Ovary (tissue), 10 donors: ENCODE data around the gene COL4A4. TPM values are rescaled to one million over a fixed set of nuclear protein-coding genes. Genes with fewer than 3 reads are reported as not detected.
A peak's percentile ranks its signal among the peaks of the same experiment; 100 is the strongest.

Experiments
- DNase-seq, 5 donors: peaks; one replicate each; pipeline ENCODE4 v3.0.0-alpha.2; 2019 to 2020
- H3K27ac ChIP-seq, 2 donors: fragments of 200-600 bp; one replicate each; pipeline versions ENCODE4 v1.5.1 to v1.8.0; 2019 to 2022
- H3K27me3 ChIP-seq: fragments of 200-600 bp; one replicate; pipeline ENCODE4 v1.8.0; 2022
- H3K36me3 ChIP-seq: fragments of 200-600 bp; sonication (generic); one replicate; pipeline ENCODE4 v1.5.1; 2019
- H3K4me1 ChIP-seq: one replicate; pipeline ENCODE4 v1.8.1; 2013; ENCODE audit warnings: mild to moderate bottlenecking, moderate library complexity; ENCODE audit not compliant: insufficient read depth
- H3K4me3 ChIP-seq: fragments of 200-600 bp; sonication (generic); one replicate; pipeline ENCODE4 v1.5.1; 2017
- H3K9me3 ChIP-seq, 2 donors: fragments of 200-600 bp in 1 of 2; sonication (generic) in 1 of 2; one replicate each; pipeline versions ENCODE4 v1.5.1 to v1.8.1; 2013 to 2019; ENCODE audit warnings: mild to moderate bottlenecking in 1 of 2, moderate library complexity in 1 of 2
- CTCF ChIP-seq, 3 donors: fragments of 450-650 bp in 2 of 3; fragments of 200-600 bp in 1 of 3; IDR thresholded peaks; one replicate each; pipeline versions ENCODE4 v1.5.1 to v1.8.0; 2016 to 2022; ENCODE audit warnings: antibody characterized with exemption in 3 of 3, mild to moderate bottlenecking in 1 of 3
- EP300 ChIP-seq: sonication (generic); formaldehyde crosslinking; IDR thresholded peaks from one replicate; pipeline ENCODE4 v1.6.1; 2017; ENCODE audit warnings: antibody characterized with exemption
- POLR2A ChIP-seq: fragments of 450-650 bp; IDR thresholded peaks from one replicate; pipeline ENCODE4 v1.6.1; 2017; ENCODE audit warnings: antibody characterized with exemption, mild to moderate bottlenecking, moderate library complexity
- WGBS, 3 donors: extraction: QIAGEN DNeasy Blood & Tissue Kit in 1 of 3; methylation state at CpG; one replicate each; pipeline versions ENCODE4 v1.1.5 to v1.1.7; 2013 to 2017; 5-methylcytosine and 5-hydroxymethylcytosine counted together
- intact Hi-C, 4 donors: fragments of 100-400 bp; cut with DNase I; formaldehyde crosslinking; loops; one replicate each; pipeline versions ENCODE4 v1.11.0 to v1.15.1; 2022 to 2023
- long read RNA-seq, 3 donors: library from polyadenylated mRNA in 2 of 3; unstranded in 2 of 3; transcript quantifications; one replicate each; pipeline ENCODE4 v2.0.0 and lab custom pipeline, GENCODE V29; 2021 to 2026
- polyA plus RNA-seq, 2 donors: library from polyadenylated mRNA; stranded (reverse); fragments of 200-250 nt in 1 of 2; fragments of 350-450 nt in 1 of 2; fragmentation: Illumina TruSeq in 1 of 2; extraction: RNeasy Lipid Tissue Mini Kit (QIAGEN cat#74804) in 1 of 2; gene quantifications; one replicate each; pipeline ENCODE4 v1.2.3, GENCODE V29; 2013 to 2014
- total RNA-seq, 7 donors: library from RNA; depleted of rRNA in 2 of 7; stranded (reverse); fragments of >200 nt in 2 of 7; fragmentation: NEBNext Ultra II Directional in 3 of 7; extraction: Animal tissue kit (Norgen Biotek cat#: 25700) in 3 of 7; gene quantifications; one replicate each; pipeline versions ENCODE4 v1.1.0 to v1.2.4, GENCODE V29; 2016 to 2023
- donor health status: DM: no; HTN: no; CAD: no; lungs with moderate emphysema.
- donor health status: DM: no; HTN: no; CAD: no.
- donor health status: Bipolar disorder and iron deficiency.
- donor health status: DM: yes; HTN: yes; CAD: no.
- donor health status: DM: no; HTN: no; CAD: no.
- donor health status: DM: yes; HTN: yes; CAD: no.

Gene COL4A4
- total RNA-seq (1 to 10 TPM in 5 of 7 donors, under 1 TPM in 2; 0.30 to 8.3 (median 2.0) TPM), polyA plus RNA-seq (1 to 10 TPM; 1.5 to 5.0 TPM)
- long read RNA-seq, donor 1, partial matches to known transcripts = 10 of 23 reads
- long read RNA-seq, donor 1, other reads (novel, unspliced or antisense) = 13 of 23 reads
- long read RNA-seq, donor 2 = 0 reads
- long read RNA-seq, donor 3, partial matches to known transcripts = 4 of 8 reads
- long read RNA-seq, donor 3, other reads (novel, unspliced or antisense) = 4 of 8 reads

GRCh38 chr2:227163998-227164762 is at the start of gene COL4A4, which contains the start of gene COL4A3:
TSS of gene COL4A4 (minus strand) at chr2:227164205. CDS start at chr2:227147483, 16,722 bp downstream.
TSS of gene COL4A3 (plus strand) at chr2:227164624. CDS start at chr2:227164727, 103 bp downstream.
- H3K36me3 ChIP-seq = no peaks in the 10 kb centered on the region
- H3K27ac ChIP-seq = peak within 1 kb of the TSS; percentile 3 to 11
- TF ChIP-seq CTCF (IDR thresholded peaks at IDR 0.05) (no peak), POLR2A (no peak), EP300 (no peak)
- 0 to 1% (median 1%) methylated on average over 68 to 77 of the region's 77 CpGs for WGBS, 3 donors
- no peaks in the 10 kb centered on the region for H3K27me3 ChIP-seq
- H3K4me1 ChIP-seq = no peaks in the 10 kb centered on the region
- H3K9me3 ChIP-seq = no peaks in the 10 kb centered on the region
- intact Hi-C loops = no loop called here
- peak within 1 kb of the TSS; percentile 47 for H3K4me3 ChIP-seq
- DNase-seq = peak; percentile 47 to 71 (median 58)

DNA sequence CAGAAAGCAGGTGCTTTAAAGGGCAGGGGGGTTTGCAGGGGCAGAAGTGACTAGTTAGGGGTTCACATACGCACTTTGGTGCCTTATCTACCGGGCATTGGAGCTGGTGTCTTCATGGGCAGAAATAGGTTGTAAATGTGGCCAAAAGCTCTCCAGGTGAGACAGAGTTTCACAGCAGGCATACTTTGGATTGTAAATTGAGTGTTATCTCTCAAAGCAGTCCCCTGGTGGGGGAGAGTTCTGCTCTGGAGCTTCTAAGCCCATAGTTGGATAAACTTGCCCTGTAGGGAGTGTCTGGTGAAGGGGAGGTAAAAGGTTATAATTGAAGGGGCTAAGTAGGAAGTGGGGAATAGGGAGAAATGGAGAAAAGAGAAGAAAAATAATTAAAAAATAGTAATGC is 43.6 kb upstream of the COL4A4 start:
- Histone ChIP-seq H3K36me3 (no peaks in the 10 kb centered on the region), H3K4me3 (no peak overlapping the region), H3K27ac (no peak overlapping the region), H3K4me1 (peaks cover 2% of the 10 kb centered on the region), H3K27me3 (no peaks in the 10 kb centered on the region), H3K9me3 (no peaks in the 10 kb centered on the region)
- DNase-seq = no peak
- intact Hi-C loops = no loop called here
- TF ChIP-seq EP300 = no peak
- no peak for TF ChIP-seq CTCF (IDR thresholded peaks at IDR 0.05)
- no peak for TF ChIP-seq POLR2A
- WGBS, 3 donors = 94 to 95% (median 94%) methylated on average over 2 of the region's 2 CpGs

DNA sequence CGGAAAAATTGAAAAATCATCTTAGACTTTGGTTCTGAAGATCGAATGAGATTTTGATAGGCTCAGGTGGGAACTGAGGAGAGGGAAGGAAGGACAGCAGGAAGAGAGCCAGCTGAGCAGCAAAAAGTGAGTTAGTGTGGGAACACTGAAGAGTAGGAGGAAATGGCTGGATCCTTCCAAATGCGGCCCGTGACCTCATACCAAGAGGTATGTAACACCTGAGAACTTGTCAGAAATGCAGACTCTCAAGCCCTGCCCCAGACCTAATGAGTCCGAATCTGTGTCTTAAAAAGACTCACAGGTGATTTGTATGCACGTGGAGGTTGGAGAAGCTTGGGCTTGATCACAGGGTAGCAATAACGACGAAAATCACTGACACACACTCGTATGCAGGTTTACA is 42.4 kb upstream of the COL4A4 start:
- no peak for DNase-seq
- Histone ChIP-seq H3K4me3 (no peak overlapping the region), H3K36me3 (no peaks in the 10 kb centered on the region), H3K9me3 (no peaks in the 10 kb centered on the region), H3K4me1 (peaks cover 2% of the 10 kb centered on the region), H3K27me3 (no peaks in the 10 kb centered on the region), H3K27ac (no peak overlapping the region)
- TF ChIP-seq CTCF (IDR thresholded peaks at IDR 0.05) (no peak), EP300 (no peak), POLR2A (no peak)
- intact Hi-C loops = no loop called here
- WGBS, 3 donors = 89 to 98% (median 94%) methylated on average over 9 of the region's 9 CpGs

DNA sequence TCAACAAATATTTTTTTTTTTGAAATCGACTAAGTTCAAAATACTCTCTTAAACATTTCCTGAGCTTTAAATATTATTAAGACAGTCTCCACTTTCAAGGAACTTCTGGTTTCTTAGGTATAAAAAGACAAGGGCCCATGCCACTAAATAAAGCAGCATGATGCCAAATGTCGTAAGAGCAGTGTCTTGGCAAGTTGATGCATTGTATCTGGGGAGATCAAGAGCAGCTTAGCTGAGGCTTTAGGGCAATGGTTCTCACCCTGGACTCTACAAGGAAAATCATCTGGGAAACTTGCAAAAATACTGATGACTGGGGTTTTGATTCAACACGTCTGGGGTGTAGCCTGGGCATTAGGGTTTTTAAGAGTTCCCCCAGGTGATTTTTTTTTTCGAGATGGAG is 41.7 kb upstream of the COL4A4 start:
- DNase-seq = no peak
- Histone ChIP-seq H3K9me3 (no peaks in the 10 kb centered on the region), H3K36me3 (no peaks in the 10 kb centered on the region), H3K4me1 (peaks cover 2% of the 10 kb centered on the region), H3K27ac (no peak overlapping the region), H3K4me3 (no peak overlapping the region), H3K27me3 (no peaks in the 10 kb centered on the region)
- TF ChIP-seq CTCF (IDR thresholded peaks at IDR 0.05) (no peak), EP300 (no peak), POLR2A (no peak)
- 77 to 91% (median 87%) methylated on average over 4 of the region's 4 CpGs for WGBS, 3 donors
- intact Hi-C loops = no loop called here
